Loucy (cell line): ENCODE data around the gene DEFB110.

Source experiments
- EZH2phosphoT487 ChIP-seq: fragments of 200-600 bp; IDR thresholded peaks from 2 replicates; pipeline ENCODE4 v1.6.1; 2018; ENCODE audit warnings: antibody characterized with exemption, mild to moderate bottlenecking, moderate library complexity, borderline replicate concordance
- TF ChIP-seq, protein P1 (sequence below): fragments of 200-600 bp; sonication (generic); conservative IDR thresholded peaks from 2 replicates; pipeline ENCODE4 v1.5.1; 2014; ENCODE audit warnings: mild to moderate bottlenecking, antibody characterized with exemption, low read length

- TF ChIP-seq, protein P1, sequence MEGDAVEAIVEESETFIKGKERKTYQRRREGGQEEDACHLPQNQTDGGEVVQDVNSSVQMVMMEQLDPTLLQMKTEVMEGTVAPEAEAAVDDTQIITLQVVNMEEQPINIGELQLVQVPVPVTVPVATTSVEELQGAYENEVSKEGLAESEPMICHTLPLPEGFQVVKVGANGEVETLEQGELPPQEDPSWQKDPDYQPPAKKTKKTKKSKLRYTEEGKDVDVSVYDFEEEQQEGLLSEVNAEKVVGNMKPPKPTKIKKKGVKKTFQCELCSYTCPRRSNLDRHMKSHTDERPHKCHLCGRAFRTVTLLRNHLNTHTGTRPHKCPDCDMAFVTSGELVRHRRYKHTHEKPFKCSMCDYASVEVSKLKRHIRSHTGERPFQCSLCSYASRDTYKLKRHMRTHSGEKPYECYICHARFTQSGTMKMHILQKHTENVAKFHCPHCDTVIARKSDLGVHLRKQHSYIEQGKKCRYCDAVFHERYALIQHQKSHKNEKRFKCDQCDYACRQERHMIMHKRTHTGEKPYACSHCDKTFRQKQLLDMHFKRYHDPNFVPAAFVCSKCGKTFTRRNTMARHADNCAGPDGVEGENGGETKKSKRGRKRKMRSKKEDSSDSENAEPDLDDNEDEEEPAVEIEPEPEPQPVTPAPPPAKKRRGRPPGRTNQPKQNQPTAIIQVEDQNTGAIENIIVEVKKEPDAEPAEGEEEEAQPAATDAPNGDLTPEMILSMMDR, result no peak
- TF ChIP-seq EZH2phosphoT487, result no peak
These were observed 14.0 kb downstream of the DEFB110 start for GRCh38 chr6:50007819-50008218.
